K562 (cell line): ENCODE results near the gene AGRP. TPM values are rescaled to one million over a fixed set of nuclear protein-coding genes. Genes with fewer than 3 reads are reported as not detected.
A peak's percentile ranks its signal among the peaks of the same experiment; 100 is the strongest.

Experiments used
- ATAC-seq: fragments of 200-7000 bp; cut with Tn5 transposase; 3 replicates; pipeline ENCODE4 v1.9.1; 2020; ENCODE audit warnings: moderate library complexity
- BruUV-seq: library from RNA; stranded (reverse); fragments of 400-500 nt; replicated peaks from 2 replicates; lab custom pipeline; 2021; lab: Mats Ljungman, UMichigan
- CTCF ChIA-PET: fragments of 300-600 bp; formaldehyde crosslinking; extraction: SDS; loops from one replicate; lab custom pipeline; 2021; ENCODE audit warnings: low intra/inter-chr PET ratio; lab: Yijun Ruan, JAX
- POLR2A ChIA-PET: fragments of 300-600, 350-650 bp; sonication (Branson Sonifier 250); formaldehyde crosslinking; extraction: SDS; loops from one replicate; lab custom pipeline; 2021; ENCODE audit warnings: antibody characterized with exemption, inconsistent platforms; lab: Yijun Ruan, JAX
- DNase-seq, 4 experiments: peaks; one replicate each; pipeline versions ENCODE4 v3.0.0 to v3.0.0-alpha.2; 2011 to 2018; ENCODE audit warnings: low spot score in 3 of 4, mixed read lengths in 3 of 4; ENCODE audit errors: extremely low read depth in 1 of 4
- FAIRE-seq: peaks from 2 replicates; lab custom pipeline; 2011; peaks lifted over from hg19 to GRCh38; lab: Jason Lieb, UNC
- H2AFZ ChIP-seq: 2 replicates; pipeline ENCODE4 v1.6.0; 2011; ENCODE audit warnings: low read depth, low read length, control low read depth, inconsistent platforms
- H3K27ac ChIP-seq: fragments of 200-600 bp; 3 replicates; pipeline ENCODE4 v1.8.0; 2011; ENCODE audit warnings: low read depth, mild to moderate bottlenecking, control low read depth, inconsistent platforms, low read length, moderate library complexity, mixed read lengths; ENCODE audit errors: extremely low read depth
- H3K27me3 ChIP-seq, 2 experiments: fragments of 300-600 bp in 1 of 2; 2 replicates in 1 of 2; 3 replicates in 1 of 2; pipeline versions ENCODE4 v1.6.0 to v1.8.0; 2011; ENCODE audit warnings: inconsistent platforms in 2 of 2, low read length in 2 of 2, mild to moderate bottlenecking in 1 of 2, mixed read lengths in 1 of 2, moderate library complexity in 1 of 2; ENCODE audit not compliant: control insufficient read depth in 2 of 2, insufficient read depth in 2 of 2
- H3K36me3 ChIP-seq: fragments of 300-600 bp; 3 replicates; pipeline ENCODE4 v1.8.0; 2011; ENCODE audit warnings: mild to moderate bottlenecking, low read length, inconsistent platforms; ENCODE audit not compliant: control insufficient read depth, insufficient read depth
- H3K4me1 ChIP-seq, 2 experiments: fragments of 200-600 bp in 1 of 2; replicated peaks in 1 of 2; 2 replicates in 1 of 2; 3 replicates in 1 of 2; pipeline versions ENCODE4 v1.5.1 to v1.8.0; 2011; ENCODE audit warnings: inconsistent platforms in 2 of 2, low read length in 2 of 2, mild to moderate bottlenecking in 1 of 2, mixed read lengths in 1 of 2, moderate library complexity in 1 of 2; ENCODE audit not compliant: control insufficient read depth in 2 of 2, insufficient read depth in 2 of 2
- H3K4me2 ChIP-seq: 2 replicates; pipeline ENCODE4 v1.6.1; 2011; ENCODE audit warnings: low read length, control low read depth, inconsistent platforms, mixed read lengths; ENCODE audit not compliant: insufficient read depth
- H3K4me3 ChIP-seq: fragments of 200-600 bp; sonication (generic), shearing (Covaris generic); 2 replicates; pipeline ENCODE4 v1.5.1; 2016; ENCODE audit warnings: control low read depth, inconsistent platforms
- H3K79me2 ChIP-seq: fragments of 200-600 bp; 3 replicates; pipeline ENCODE4 v1.8.0; 2011; ENCODE audit warnings: low read length, inconsistent platforms; ENCODE audit not compliant: control insufficient read depth, insufficient read depth
- H3K9ac ChIP-seq, 2 experiments: 2 replicates each; pipeline versions ENCODE4 v1.6.0 to v1.6.1; 2011; ENCODE audit warnings: low read depth in 2 of 2, low read length in 2 of 2, control low read depth in 1 of 2, inconsistent platforms in 1 of 2, mild to moderate bottlenecking in 1 of 2, mixed read lengths in 1 of 2; ENCODE audit not compliant: insufficient read depth in 1 of 2
- H3K9me1 ChIP-seq: one replicate; pipeline ENCODE4 v1.6.0; 2011; ENCODE audit warnings: inconsistent platforms, mild to moderate bottlenecking, low read length, moderate library complexity; ENCODE audit not compliant: control insufficient read depth, insufficient read depth
- H3K9me3 ChIP-seq: replicated peaks from 2 replicates; pipeline ENCODE4 v1.5.1; 2011; ENCODE audit warnings: low read depth, low read length, inconsistent platforms; ENCODE audit not compliant: control insufficient read depth, insufficient read depth
- H4K20me1 ChIP-seq: replicated peaks from 2 replicates; pipeline ENCODE4 v1.6.1; 2011; ENCODE audit warnings: low read length, inconsistent platforms, mixed read lengths; ENCODE audit not compliant: control insufficient read depth, insufficient read depth
- ARID4B ChIP-seq: sonication (generic); formaldehyde crosslinking; IDR thresholded peaks from 2 replicates; pipeline ENCODE4 v1.8.0; 2022; ENCODE audit warnings: mild to moderate bottlenecking, missing genetic modification reagents
- EP300 ChIP-seq: IDR thresholded peaks from 2 replicates; pipeline ENCODE4 v1.6.1; 2012; ENCODE audit warnings: low read length, improper control_type of control experiment
- HMBOX1 ChIP-seq: sonication (generic); IDR thresholded peaks from 2 replicates; pipeline ENCODE4 v1.6.1; 2016
- MTF1 ChIP-seq: fragments of 250-450 bp; sonication (Bioruptor Pico); IDR thresholded peaks from 2 replicates; pipeline ENCODE4 v1.9.0; 2021; ENCODE audit warnings: moderate library complexity, mild to moderate bottlenecking, inconsistent platforms, borderline replicate concordance
- POLR2AphosphoS5 ChIP-seq: IDR thresholded peaks from 2 replicates; pipeline ENCODE4 v1.6.1; 2011; ENCODE audit warnings: mild to moderate bottlenecking, low read depth, low read length, moderate library complexity; ENCODE audit not compliant: control insufficient read depth, insufficient read depth
- SFPQ ChIP-seq: fragments of 200-400 bp; formaldehyde crosslinking; IDR thresholded peaks from 2 replicates; pipeline ENCODE4 v1.6.1; 2017; ENCODE audit warnings: mild to moderate bottlenecking, low read depth, low read length, moderate library complexity
- SMARCA5 ChIP-seq: fragments of 450-650 bp; IDR thresholded peaks from 2 replicates; pipeline ENCODE4 v1.6.1; 2016
- VEZF1 ChIP-seq: fragments of 200-800 bp; sonication (Bioruptor generic); IDR thresholded peaks from 2 replicates; pipeline ENCODE4 v1.6.1; 2017; ENCODE audit warnings: missing genetic modification characterization, missing compliant biosample characterization
- WGBS: fragments of 100-300 bp; shearing (Covaris generic); methylation state at CpG from one replicate; pipeline ENCODE4 v1.1.6; 2016; ENCODE audit warnings: low coverage, mixed read lengths; ENCODE audit not compliant: insufficient coverage; ENCODE audit errors: missing lambda C conversion rate; 5-methylcytosine and 5-hydroxymethylcytosine counted together
- in situ Hi-C: fragments of 300-500 bp; cut with MboI; formaldehyde crosslinking; loops from 4 replicates; pipeline ENCODE4 v1.15.0; 2018; ENCODE audit warnings: inconsistent platforms, mixed read lengths
- intact Hi-C: fragments of 100-400 bp; cut with micrococcal nuclease; formaldehyde crosslinking; loops from 2 replicates; pipeline ENCODE4 v1.14.2; 2022
- polyA plus RNA-seq, 8 experiments: library from polyadenylated mRNA; depleted of rRNA in 4 of 8; stranded (reverse) in 5 of 8; unstranded in 3 of 8; fragments of >200 nt; fragmentation: Nextera tagmentation in 2 of 8; fragmentation: Illumina TruSeq in 1 of 8; extraction: Ambion mirVana in 2 of 8; extraction: Trizol in 1 of 8; gene quantifications; 2 replicates each; pipeline versions ENCODE4 v1.2.1 to v1.2.3, GENCODE V29; 2011 to 2014; ENCODE audit warnings: inconsistent platforms in 1 of 8, missing spikeins in 1 of 8
- total RNA-seq, 7 experiments: library from RNA; depleted of rRNA in 6 of 7; stranded (reverse); fragments of >200 nt in 6 of 7; fragmentation: Illumina TruSeq in 2 of 7; extraction: Trizol in 2 of 7; gene quantifications; 2 replicates each; pipeline versions ENCODE4 v1.2.1 to v1.2.3, GENCODE V29; 2011 to 2021; ENCODE audit warnings: low replicate concordance in 1 of 7

AGRP gene
- total and polyA plus RNA-seq, 9 of the 15 experiments (the other 6 are each of a cell fraction or from before 2014, with no cell fraction given) = not detected

- TF ChIP-seq HMBOX1 = no peak
- TF ChIP-seq POLR2AphosphoS5 = no peak
- peak; percentile 38 for TF ChIP-seq VEZF1 (CRISPR knock-in tag)
These were observed 46.9 kb upstream of the AGRP start (continued) for GRCh38 chr16:67530013-67530939.

- ChIA-PET CTCF (no interaction called here), POLR2A (interaction anchor here (0.6 to 1.6 kb wide), 2 partner anchors 8 to 32 kb away, joined by 3 to 4 read pairs; no protein-coding TSS in a partner anchor)
- WGBS = 54% methylated on average over 16 of the region's 16 CpGs
- intact Hi-C loops (loop anchor here (10.0 kb wide), 1 partner anchor 405 kb away; the partner anchor contains the start of genes CTRL and PSMB10), in situ Hi-C loops (loop anchor here (10.0 kb wide), 2 partner anchors 395 to 715 kb away; partner anchors contain the start of gene PLA2G15)
- Histone ChIP-seq H4K20me1 (no peaks in the 10 kb centered on the region; the same call in 1 of the 2 replicates), H3K79me2 (peaks cover 12% of the 10 kb centered on the region; the same call in 2 of the 3 replicates), H3K4me2 (peak overlapping the region; percentile 64), H2AFZ (peak overlapping the region; percentile 80), H3K9ac (peak overlapping the region; percentile 62 to 92), H3K27ac (no peak overlapping the region), H3K4me1 (peaks cover 33 to 64% of the 10 kb centered on the region in 2 experiments), H3K36me3 (no peaks in the 10 kb centered on the region), H3K9me1 (no peaks in the 10 kb centered on the region), H3K9me3 (no peaks in the 10 kb centered on the region), H3K4me3 (peak overlapping the region; percentile 61), H3K27me3 (no peaks in the 10 kb centered on the region)
- DNase-seq (no peak), FAIRE-seq (no peak), ATAC-seq (no peak)
- BruUV-seq = TSS peak; percentile 50
- TF ChIP-seq EP300 (no peak), MTF1 (CRISPR knock-in tag) (no peak), SFPQ (no peak), ARID4B (CRISPR knock-in tag) (peak; percentile 62), SMARCA5 (peak; percentile 68)
These were observed 46.2 kb upstream of the AGRP start for GRCh38 chr16:67529582-67530012.
